ENCODE measurements around the gene PTPRCAP.
"Not testable (repeated sequence)": the region's sequence is repeated elsewhere in the genome, so short reads cannot be mapped to it uniquely, and the experiment has no call there.

PTPRCAP gene

DNA sequence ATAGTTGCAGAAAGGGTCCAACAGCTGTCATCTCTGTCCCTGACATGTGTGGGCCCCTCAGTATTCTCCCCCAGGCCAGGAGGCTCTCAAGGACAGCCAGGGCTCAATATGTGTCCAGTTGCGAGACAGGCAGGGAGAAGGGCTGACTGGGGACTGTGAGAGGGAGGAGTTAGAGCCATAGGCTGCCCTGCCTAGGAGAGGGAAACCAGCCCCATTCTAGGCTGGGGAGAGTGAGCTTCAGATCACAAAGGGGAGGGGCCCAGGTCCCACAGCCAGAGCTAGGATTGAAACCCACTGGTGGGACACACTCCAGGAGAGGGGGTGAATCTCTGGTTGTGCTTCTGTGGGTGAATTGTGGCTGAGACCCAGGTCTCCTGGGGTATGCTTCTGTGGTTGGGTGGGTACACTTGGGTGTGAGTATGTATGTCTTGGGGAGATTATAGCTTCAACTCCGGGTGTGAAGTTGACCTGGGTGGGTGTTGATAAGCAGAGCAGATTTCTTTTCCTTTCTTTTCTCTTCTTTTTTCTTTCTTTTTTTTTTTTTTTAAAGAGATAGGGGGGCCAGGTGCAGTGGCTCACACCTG lies 24.1 kb downstream of the PTPRCAP start:
- no peak for DNase-seq (ENCODE audit: extremely low spot score, insufficient read length, low read depth)
- no peak for FAIRE-seq

DNA sequence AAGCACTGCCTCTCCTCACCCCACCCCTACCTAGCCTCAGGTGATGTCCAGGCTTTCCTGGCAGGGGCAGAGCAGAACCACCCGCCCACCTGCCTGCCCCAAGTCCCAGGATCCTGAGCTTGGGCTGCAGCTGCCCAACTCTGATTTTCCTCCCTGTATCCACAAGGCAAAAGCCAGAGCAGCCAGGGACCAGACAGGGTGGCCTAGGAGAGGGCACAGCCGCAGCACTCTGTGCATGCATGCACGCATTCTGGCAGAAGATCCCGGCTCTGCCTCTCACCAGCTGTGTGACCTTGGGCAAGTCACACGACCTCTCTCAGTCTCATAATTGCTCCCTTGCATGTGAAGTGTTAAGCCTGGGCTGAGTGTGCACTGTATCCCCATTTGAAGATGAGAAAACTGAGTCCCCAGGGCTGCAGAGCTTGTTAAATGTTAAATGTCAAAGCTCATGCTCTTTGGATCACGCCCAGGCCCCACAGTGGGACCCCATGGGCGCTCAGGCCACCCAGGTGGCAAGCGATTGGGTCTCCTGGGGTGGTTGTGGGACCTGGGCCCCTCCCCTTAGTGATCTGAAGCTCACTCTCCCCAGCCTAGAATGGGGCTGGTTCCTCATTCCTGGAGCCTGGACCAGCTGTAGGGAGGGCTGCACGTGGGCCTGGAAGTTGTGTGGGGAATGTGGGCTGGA lies 24.8 kb downstream of the PTPRCAP start:
- DNase-seq (ENCODE audit: extremely low spot score, insufficient read length, low read depth) (no peak), FAIRE-seq (peak; percentile 15)

- FAIRE-seq = no peak
- DNase-seq (ENCODE audit: extremely low spot score, insufficient read length, low read depth) = no peak
These were observed 25.7 kb downstream of the PTPRCAP start for GRCh38 chr11:67411785-67412152.

DNA sequence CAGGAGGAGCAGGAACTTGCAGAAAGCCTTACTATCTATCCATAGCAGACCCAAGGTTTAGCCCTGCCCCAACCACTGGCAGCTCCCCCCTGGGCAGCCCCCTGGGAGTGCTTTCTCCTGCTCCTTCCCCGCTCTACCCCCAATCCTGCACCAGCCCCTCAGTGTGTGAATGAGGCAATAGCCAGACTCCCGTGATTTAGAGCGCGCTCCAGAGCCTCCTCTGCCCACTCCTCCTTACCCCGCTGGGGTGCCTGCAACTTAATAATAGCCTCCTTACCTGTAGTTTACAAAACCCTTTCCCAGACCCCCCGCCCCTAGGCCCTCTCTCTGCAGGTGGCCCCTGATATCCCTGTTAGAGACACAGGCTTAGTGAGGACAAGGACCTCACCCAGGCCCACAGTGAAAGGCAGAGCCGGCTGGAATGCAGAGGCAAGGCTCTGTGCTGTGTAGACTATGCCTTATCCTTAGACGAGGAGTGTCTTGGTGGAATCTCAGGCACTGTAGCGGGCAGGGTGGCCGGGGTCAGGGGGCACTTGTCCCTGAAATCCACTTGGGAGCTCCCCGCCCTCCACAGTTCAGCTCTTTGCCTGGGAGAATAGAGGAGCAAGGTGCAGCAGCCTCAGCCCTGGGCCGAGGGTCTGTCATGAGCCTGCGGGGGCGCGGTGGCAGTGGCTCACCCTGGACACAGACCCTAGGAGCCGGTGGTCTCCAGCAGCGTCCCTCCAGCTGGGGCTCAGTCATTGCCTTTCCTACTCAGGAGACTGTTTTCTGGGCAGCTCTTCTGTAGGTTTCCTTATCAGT lies 26.3 kb downstream of the PTPRCAP start:
- FAIRE-seq (no peak), DNase-seq (ENCODE audit: extremely low spot score, insufficient read length, low read depth) (no peak)

- DNase-seq (ENCODE audit: extremely low spot score, insufficient read length, low read depth) = no peak
- FAIRE-seq = no peak
These were observed 27.1 kb downstream of the PTPRCAP start for GRCh38 chr11:67410369-67410831.

- FAIRE-seq = peak; percentile 60
- DNase-seq (ENCODE audit: extremely low spot score, insufficient read length, low read depth) = no peak
These were observed 27.6 kb downstream of the PTPRCAP start for GRCh38 chr11:67409781-67410368.

DNA sequence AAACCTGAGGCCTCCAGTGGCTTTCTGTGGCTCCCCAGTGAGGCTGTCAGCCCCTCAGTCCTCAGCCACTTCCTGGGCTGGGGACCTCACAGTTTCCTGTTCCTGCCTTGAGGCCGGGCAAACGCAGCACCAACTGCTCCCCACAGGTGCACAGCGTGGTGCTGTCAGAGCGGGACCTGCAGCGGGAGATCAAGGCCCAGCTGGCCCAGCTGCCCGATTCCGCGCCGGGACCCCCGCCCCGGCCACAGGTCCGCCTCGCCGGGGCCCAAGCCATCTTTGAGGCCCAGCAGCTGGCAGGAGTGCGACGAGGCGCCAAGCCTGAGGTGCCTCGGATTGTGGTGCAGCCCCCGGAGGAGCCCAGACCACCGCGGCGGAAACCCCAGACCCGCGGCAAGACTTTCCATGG lies 28.2 kb downstream of the PTPRCAP start:
- DNase-seq (ENCODE audit: extremely low spot score, insufficient read length, low read depth) (peak; percentile 65), FAIRE-seq (peak; percentile 94)

- DNase-seq (ENCODE audit: extremely low spot score, insufficient read length, low read depth) = no peak
- no peak for FAIRE-seq
These were observed 28.9 kb downstream of the PTPRCAP start for GRCh38 chr11:67408437-67409200.

DNA sequence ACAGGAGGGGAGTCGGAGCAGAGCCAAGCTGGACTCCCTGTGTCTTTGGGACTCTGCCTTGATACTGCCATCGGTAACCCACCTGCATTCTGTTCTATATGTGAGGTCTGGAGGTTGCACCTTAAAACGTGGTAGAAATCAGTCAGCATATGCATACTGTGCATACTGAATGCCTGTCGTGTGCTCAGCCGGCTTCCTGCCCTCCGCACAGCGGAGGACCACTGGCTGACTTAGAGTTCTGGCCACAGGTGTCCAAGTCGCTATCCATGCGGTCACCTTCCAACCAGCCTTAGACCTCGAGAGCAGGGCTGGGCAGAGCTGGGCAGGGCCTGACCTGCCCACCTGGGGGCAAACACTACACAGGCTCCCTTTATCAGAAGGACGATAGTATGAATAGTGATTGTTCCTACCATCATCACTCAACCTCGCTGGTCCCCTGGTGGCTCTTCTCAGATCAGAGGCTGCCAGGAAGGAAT lies 29.8 kb downstream of the PTPRCAP start:
- FAIRE-seq (no peak), DNase-seq (ENCODE audit: extremely low spot score, insufficient read length, low read depth) (no peak)

- DNase-seq (ENCODE audit: extremely low spot score, insufficient read length, low read depth) (no peak), FAIRE-seq (no peak)
These were observed 30.4 kb downstream of the PTPRCAP start for GRCh38 chr11:67406969-67407687.

- FAIRE-seq (no peak), DNase-seq (ENCODE audit: extremely low spot score, insufficient read length, low read depth) (no peak)
These were observed 31.0 kb downstream of the PTPRCAP start for GRCh38 chr11:67406420-67406968.

DNA sequence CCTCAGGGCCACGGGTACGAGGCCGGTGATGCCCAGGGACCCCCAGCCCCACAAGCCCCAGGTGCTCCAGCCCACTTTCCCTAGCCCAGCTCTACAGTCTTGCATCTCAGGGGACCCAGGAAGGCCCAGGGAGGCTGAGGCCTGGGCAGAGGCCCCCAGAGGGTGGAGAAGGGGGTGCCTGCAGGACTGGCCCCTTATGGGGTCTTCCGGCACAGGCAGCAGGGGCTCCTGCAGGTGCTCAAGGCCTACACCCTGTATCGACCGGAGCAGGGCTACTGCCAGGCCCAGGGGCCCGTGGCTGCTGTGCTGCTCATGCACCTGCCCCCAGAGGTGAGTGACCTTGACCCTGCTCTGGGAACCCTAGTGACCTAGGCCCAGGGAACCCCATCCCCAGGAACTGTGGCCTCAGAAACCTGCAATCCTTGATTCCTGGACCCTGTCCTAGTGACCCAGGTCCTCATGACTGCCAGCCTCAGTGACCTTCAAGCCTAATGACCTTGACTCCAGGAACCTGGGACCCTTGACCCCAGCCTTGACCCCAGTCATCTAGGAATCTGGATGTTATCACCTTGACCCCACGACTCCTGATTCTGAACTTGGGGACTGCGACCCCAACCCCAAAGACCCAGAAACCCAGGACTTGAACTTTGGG lies 31.7 kb downstream of the PTPRCAP start:
- FAIRE-seq = no peak
- no peak for DNase-seq (ENCODE audit: extremely low spot score, insufficient read length, low read depth)

DNA sequence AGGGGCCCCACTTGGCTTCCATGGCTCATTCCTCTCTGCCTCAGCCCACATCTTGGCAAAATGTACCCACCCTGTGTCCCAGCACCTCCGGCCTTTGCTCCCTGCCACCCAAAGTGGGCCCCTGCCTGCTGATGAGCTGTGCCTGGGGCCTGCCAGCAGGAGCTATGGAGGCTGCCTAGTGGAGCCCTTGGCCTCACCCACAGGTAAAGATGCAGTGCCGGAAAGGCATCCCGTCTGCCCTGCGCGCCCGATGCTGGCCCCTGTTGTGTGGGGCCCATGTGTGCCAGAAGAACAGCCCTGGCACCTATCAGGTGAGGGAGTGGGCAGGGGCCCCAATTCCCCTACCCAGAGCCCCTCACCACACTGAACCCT lies 32.3 kb downstream of the PTPRCAP start:
- FAIRE-seq = no peak

DNA sequence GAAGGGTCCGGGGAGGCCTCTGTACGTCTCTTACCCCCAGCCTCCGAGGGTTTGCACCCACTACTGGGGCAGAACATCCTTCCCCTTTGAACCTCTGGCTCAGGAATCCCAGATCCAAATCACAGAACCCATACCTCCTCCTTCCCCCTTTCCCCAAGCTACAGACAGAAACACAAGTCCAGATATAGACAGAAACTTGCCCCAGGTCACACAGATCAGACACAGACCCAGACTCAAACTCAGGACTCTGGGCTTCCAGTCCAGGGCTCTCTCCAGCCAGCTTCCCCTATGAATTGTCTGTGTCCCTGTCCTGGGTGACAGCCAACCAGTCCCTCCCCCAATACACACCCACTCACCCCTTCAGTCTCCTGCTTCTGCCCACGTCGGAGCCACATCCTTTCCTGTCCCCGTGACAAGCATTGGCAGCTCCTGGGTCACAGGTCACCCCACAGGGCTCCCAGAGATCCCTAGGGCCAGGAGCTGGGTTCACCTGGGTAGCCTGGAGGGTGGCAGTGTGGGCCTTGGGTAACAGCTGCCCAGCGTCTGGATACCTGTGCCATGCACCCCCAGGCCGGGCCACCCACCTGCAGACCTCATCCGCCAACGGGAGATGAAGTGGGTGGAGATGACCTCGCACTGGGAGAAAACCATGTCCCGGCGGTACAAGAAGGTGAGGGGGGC lies 32.8 kb downstream of the PTPRCAP start:
- no peak for DNase-seq (ENCODE audit: extremely low spot score, insufficient read length, low read depth)
- FAIRE-seq = peak; percentile 60

More for the DNA sequence above, 32.3 kb downstream of the PTPRCAP start:
- no peak for DNase-seq (ENCODE audit: extremely low spot score, insufficient read length, low read depth)

GRCh38 chr11:67403085-67403484 lies 34.4 kb downstream of the PTPRCAP start:
- DNase-seq (ENCODE audit: extremely low spot score, insufficient read length, low read depth); FAIRE-seq: not testable (repeated sequence)

DNA sequence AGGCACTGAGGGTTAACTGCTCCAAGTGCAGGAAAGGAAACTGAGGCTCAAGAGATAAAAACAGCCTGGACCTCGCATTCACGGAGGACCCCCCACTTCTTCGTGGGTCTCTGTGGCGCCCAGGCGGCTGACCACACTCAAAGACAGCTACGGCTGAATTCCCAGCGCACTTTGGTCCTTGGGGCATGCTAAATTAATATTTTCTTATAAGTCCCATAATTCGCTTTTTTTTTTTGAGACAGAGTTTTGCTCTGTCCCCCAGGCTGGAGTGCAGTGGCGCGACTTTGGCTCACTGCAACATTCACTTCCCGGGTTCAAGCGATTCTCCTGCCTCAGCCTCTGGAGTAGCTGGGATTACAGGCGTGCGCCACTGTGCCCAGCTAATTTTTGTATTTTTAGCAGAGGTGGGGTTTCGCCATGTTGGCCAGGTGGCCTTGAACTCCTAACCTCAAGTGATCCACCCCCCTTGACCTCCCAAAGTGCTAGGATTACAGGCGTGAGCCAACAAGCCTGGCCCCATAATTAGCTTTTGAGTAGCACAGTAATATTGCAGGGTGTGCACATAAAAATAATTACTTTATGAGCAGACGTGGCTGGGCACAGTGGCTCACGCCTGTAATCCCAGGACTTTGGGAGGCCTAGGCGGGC lies 35.2 kb downstream of the PTPRCAP start:
- not testable (repeated sequence) for FAIRE-seq; DNase-seq (ENCODE audit: extremely low spot score, insufficient read length, low read depth)

DNA sequence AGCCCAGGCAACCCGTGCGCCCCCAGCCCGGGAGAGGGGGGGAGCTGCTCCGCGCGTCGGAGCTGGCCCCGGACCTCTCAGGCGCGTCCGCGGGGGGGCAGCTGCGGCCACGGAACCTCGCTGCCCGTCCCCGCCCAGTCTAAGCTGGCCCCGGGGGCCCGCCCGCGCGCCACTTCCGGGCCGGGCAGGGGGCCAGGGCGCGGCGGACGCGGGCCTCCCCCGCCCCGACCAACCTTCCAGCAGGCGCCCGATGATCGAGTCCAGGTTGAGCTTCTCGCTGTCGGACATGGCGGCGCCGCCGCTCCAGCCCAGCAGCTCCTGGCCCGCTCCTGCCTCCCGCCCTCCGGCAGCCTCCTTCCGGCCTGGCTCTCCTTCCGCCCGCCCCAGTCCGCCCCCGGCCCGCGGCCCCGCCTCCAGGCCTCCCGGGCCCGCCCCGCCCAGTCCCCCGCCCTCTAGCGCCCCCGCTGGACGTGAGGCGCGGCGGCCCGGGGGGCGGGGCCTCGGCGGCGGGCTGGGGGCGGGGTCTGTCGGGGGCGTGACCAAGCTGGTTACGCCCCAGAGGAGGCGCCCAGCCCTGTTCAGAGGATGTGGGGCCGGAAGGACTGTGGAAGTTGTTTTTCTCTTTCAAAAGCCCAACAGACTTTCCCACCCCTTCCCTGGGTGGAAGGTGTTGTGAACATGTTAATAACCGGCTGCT lies 35.8 kb downstream of the PTPRCAP start, which contains the start of gene PPP1CA:
Gene PPP1CA, minus strand, starts transcription at position 364 of the 697 bp plus-strand sequence. Its CDS starts 76 bp downstream, at position 288.
- peak; percentile 94 for DNase-seq (ENCODE audit: extremely low spot score, insufficient read length, low read depth)
- FAIRE-seq = peak; percentile 95

All from GM18507 (cell line).